HG03108 (cell line): ENCODE results near the gene SIPA1L3.

ENCODE experiments used
- ATAC-seq: cut with Tn5 transposase; IDR thresholded peaks from one replicate; pipeline ENCODE4 v1.9.1; 2021; ENCODE audit warnings: moderate library complexity; ENCODE audit not compliant: unreplicated experiment

SIPA1L3 gene

GRCh38 chr19:38142176-38143035 is 235.4 kb downstream of the SIPA1L3 start:
- no peak for ATAC-seq

- ATAC-seq: no peak
These were observed 236.8 kb downstream of the SIPA1L3 start for GRCh38 chr19:38143847-38144246.

GRCh38 chr19:38144667-38145066 is 237.7 kb downstream of the SIPA1L3 start:
- no peak for ATAC-seq

- ATAC-seq: no peak
These were observed 238.6 kb downstream of the SIPA1L3 start for GRCh38 chr19:38145623-38146022.

- ATAC-seq: no peak
These were observed 241.3 kb downstream of the SIPA1L3 start for GRCh38 chr19:38148337-38148736.

GRCh38 chr19:38149661-38150061 is 242.7 kb downstream of the SIPA1L3 start:
- ATAC-seq: no peak

- no peak for ATAC-seq
These were observed 244.2 kb downstream of the SIPA1L3 start for GRCh38 chr19:38151242-38151641.

- ATAC-seq: no peak
These were observed 245.7 kb downstream of the SIPA1L3 start for GRCh38 chr19:38152461-38153379.

GRCh38 chr19:38155453-38155852 is 248.4 kb downstream of the SIPA1L3 start:
- ATAC-seq: no peak

GRCh38 chr19:38158730-38159129 is 251.7 kb downstream of the SIPA1L3 start:
- no peak for ATAC-seq

- no peak for ATAC-seq
These were observed 255.1 kb downstream of the SIPA1L3 start for GRCh38 chr19:38162094-38162493.

- no peak for ATAC-seq
These were observed 255.6 kb downstream of the SIPA1L3 start for GRCh38 chr19:38162632-38163031.

GRCh38 chr19:38163419-38164290 is 256.6 kb downstream of the SIPA1L3 start:
- ATAC-seq: no peak

- ATAC-seq: no peak
These were observed 257.5 kb downstream of the SIPA1L3 start for GRCh38 chr19:38164526-38164925.

GRCh38 chr19:38165335-38165734 is 258.3 kb downstream of the SIPA1L3 start:
- ATAC-seq: no peak

GRCh38 chr19:38168637-38169036 is 261.6 kb downstream of the SIPA1L3 start:
- no peak for ATAC-seq

GRCh38 chr19:38170334-38170733 is 263.3 kb downstream of the SIPA1L3 start:
- ATAC-seq: no peak

- ATAC-seq: no peak
These were observed 265.0 kb downstream of the SIPA1L3 start for GRCh38 chr19:38172001-38172400.

GRCh38 chr19:38173291-38174041 is 266.5 kb downstream of the SIPA1L3 start:
- ATAC-seq: no peak

GRCh38 chr19:38175422-38175821 is 268.4 kb downstream of the SIPA1L3 start:
- ATAC-seq: no peak
